Neural cell (in vitro differentiated cells): Measurements from ENCODE around the gene MRNIP. TPM values are rescaled to one million over a fixed set of nuclear protein-coding genes. Genes with fewer than 3 reads are reported as not detected.

Experiments used
- H2AFZ ChIP-seq: fragments of 200-600, 300-800 bp; sonication (generic), shearing (Covaris generic); 2 replicates; pipeline ENCODE4 v1.6.0; 2014; ENCODE audit warnings: low read depth, mild to moderate bottlenecking, antibody characterized with exemption, low read length, moderate library complexity
- H3F3A ChIP-seq: fragments of 200-600 bp; shearing (Covaris generic); 2 replicates; pipeline ENCODE4 v1.6.1; 2016; ENCODE audit warnings: mild to moderate bottlenecking, moderate library complexity, mixed read lengths, antibody characterized with exemption, low read length; ENCODE audit not compliant: insufficient read depth, poor library complexity, severe bottlenecking
- H3K27ac ChIP-seq: fragments of 200-600, 300-800 bp; sonication (generic), shearing (Covaris generic); 2 replicates; pipeline ENCODE4 v1.5.1; 2014; ENCODE audit warnings: mild to moderate bottlenecking, low read length, moderate library complexity
- H3K27me3 ChIP-seq: fragments of 300-800, 200-600 bp; sonication (generic), shearing (Covaris generic); 2 replicates; pipeline ENCODE4 v1.6.0; 2014; ENCODE audit warnings: mild to moderate bottlenecking, low read depth, low read length, moderate library complexity; ENCODE audit not compliant: insufficient read depth
- H3K36me3 ChIP-seq: fragments of 300-800, 200-600 bp; sonication (generic), shearing (Covaris generic); 2 replicates; pipeline ENCODE4 v1.5.1; 2014; ENCODE audit warnings: mild to moderate bottlenecking, antibody characterized with exemption, low read length, moderate library complexity; ENCODE audit not compliant: insufficient read depth
- H3K4me2 ChIP-seq: fragments of 300-800, 200-600 bp; sonication (generic), shearing (Covaris generic); 2 replicates; pipeline ENCODE4 v1.6.0; 2014; ENCODE audit warnings: mild to moderate bottlenecking, low read length
- H3K4me3 ChIP-seq: fragments of 300-800, 200-600 bp; sonication (generic), shearing (Covaris generic); 2 replicates; pipeline ENCODE4 v1.5.1; 2014; ENCODE audit warnings: mild to moderate bottlenecking, low read length, moderate library complexity
- H3K79me2 ChIP-seq: fragments of 200-600 bp; shearing (Covaris generic); replicated peaks from 2 replicates; pipeline ENCODE4 v1.6.0; 2014; ENCODE audit warnings: mild to moderate bottlenecking, low read length, moderate library complexity; ENCODE audit not compliant: insufficient read depth
- H3K9ac ChIP-seq: fragments of 300-800, 200-600 bp; sonication (generic), shearing (Covaris generic); 2 replicates; pipeline ENCODE4 v1.6.1; 2016; ENCODE audit warnings: mild to moderate bottlenecking, low read length, mixed read lengths
- H3K9me2 ChIP-seq: fragments of 200-600 bp; shearing (Covaris generic); 2 replicates; pipeline ENCODE4 v1.6.1; 2016; ENCODE audit warnings: mild to moderate bottlenecking, low read length, mixed read lengths; ENCODE audit not compliant: insufficient read depth
- H3K9me3 ChIP-seq: fragments of 200-600, 300-800 bp; sonication (generic), shearing (Covaris generic); 2 replicates; pipeline ENCODE4 v1.6.1; 2016; ENCODE audit warnings: mild to moderate bottlenecking, mixed run types, low read length, moderate library complexity, mixed read lengths
- H4K20me1 ChIP-seq: fragments of 200-600 bp; shearing (Covaris generic); 2 replicates; pipeline ENCODE4 v1.6.1; 2016; ENCODE audit warnings: mild to moderate bottlenecking, mixed run types; ENCODE audit not compliant: insufficient read depth
- EP300 ChIP-seq: fragments of 450-650 bp; conservative IDR thresholded peaks from 2 replicates; pipeline ENCODE4 v1.6.1; 2014; ENCODE audit warnings: antibody characterized with exemption, mild to moderate bottlenecking, moderate library complexity; ENCODE audit not compliant: poor library complexity, severe bottlenecking
- EZH2 ChIP-seq: fragments of 200-600, 300-800 bp; shearing (Covaris generic), sonication (generic); IDR thresholded peaks from 2 replicates; pipeline ENCODE4 v1.6.1; 2014; ENCODE audit warnings: antibody characterized with exemption, low read length, borderline replicate concordance, mild to moderate bottlenecking; ENCODE audit not compliant: insufficient read depth, poor library complexity, severe bottlenecking
- MXI1 ChIP-seq: fragments of 450-650 bp; conservative IDR thresholded peaks from 2 replicates; pipeline ENCODE4 v1.6.1; 2014; ENCODE audit warnings: antibody characterized with exemption, mild to moderate bottlenecking; ENCODE audit not compliant: poor library complexity, severe bottlenecking
- POLR2AphosphoS5 ChIP-seq: IDR thresholded peaks from 2 replicates; pipeline ENCODE4 v1.6.1; 2012
- RAD21 ChIP-seq: fragments of 450-650 bp; conservative IDR thresholded peaks from 2 replicates; pipeline ENCODE4 v1.6.1; 2014; ENCODE audit warnings: antibody characterized with exemption, mild to moderate bottlenecking, moderate library complexity
- SMC3 ChIP-seq: fragments of 450-650 bp; conservative IDR thresholded peaks from 2 replicates; pipeline ENCODE4 v1.6.1; 2014; ENCODE audit warnings: antibody characterized with exemption, mild to moderate bottlenecking, moderate library complexity; ENCODE audit not compliant: poor library complexity
- TAF1 ChIP-seq: IDR thresholded peaks from 2 replicates; pipeline ENCODE4 v1.6.1; 2012; ENCODE audit warnings: low read depth
- polyA plus RNA-seq: library from polyadenylated mRNA; depleted of rRNA; stranded (reverse); fragments of >200 nt; gene quantifications from 2 replicates; pipeline ENCODE4 v1.2.3, GENCODE V29; 2014
- TF ChIP-seq, protein P1 (sequence below): fragments of 450-650 bp; IDR thresholded peaks from 2 replicates; pipeline ENCODE4 v1.5.1; 2014; ENCODE audit warnings: antibody characterized with exemption, mild to moderate bottlenecking, moderate library complexity; ENCODE audit not compliant: poor library complexity, severe bottlenecking
- TF ChIP-seq, protein P2 (sequence below): IDR thresholded peaks from 2 replicates; pipeline ENCODE4 v1.6.1; 2012; ENCODE audit warnings: borderline replicate concordance

Gene MRNIP
- polyA plus RNA-seq, 1 donor from 2014 or later, result 121 TPM

- no peaks in the 10 kb centered on the region for H3F3A ChIP-seq
- peaks cover 6% of the 10 kb centered on the region for H3K36me3 ChIP-seq
- no peak overlapping the region for H3K4me3 ChIP-seq
- H3K27ac ChIP-seq, result no peak overlapping the region
- no peaks in the 10 kb centered on the region for H3K79me2 ChIP-seq
- H3K27me3 ChIP-seq, result no peaks in the 10 kb centered on the region
- no peaks in the 10 kb centered on the region for H3K9me3 ChIP-seq
- H4K20me1 ChIP-seq, result no peaks in the 10 kb centered on the region
- no peak overlapping the region for H3K9ac ChIP-seq
- no peak overlapping the region for H2AFZ ChIP-seq
- no peaks in the 10 kb centered on the region for H3K9me2 ChIP-seq
- TF ChIP-seq, protein P1, sequence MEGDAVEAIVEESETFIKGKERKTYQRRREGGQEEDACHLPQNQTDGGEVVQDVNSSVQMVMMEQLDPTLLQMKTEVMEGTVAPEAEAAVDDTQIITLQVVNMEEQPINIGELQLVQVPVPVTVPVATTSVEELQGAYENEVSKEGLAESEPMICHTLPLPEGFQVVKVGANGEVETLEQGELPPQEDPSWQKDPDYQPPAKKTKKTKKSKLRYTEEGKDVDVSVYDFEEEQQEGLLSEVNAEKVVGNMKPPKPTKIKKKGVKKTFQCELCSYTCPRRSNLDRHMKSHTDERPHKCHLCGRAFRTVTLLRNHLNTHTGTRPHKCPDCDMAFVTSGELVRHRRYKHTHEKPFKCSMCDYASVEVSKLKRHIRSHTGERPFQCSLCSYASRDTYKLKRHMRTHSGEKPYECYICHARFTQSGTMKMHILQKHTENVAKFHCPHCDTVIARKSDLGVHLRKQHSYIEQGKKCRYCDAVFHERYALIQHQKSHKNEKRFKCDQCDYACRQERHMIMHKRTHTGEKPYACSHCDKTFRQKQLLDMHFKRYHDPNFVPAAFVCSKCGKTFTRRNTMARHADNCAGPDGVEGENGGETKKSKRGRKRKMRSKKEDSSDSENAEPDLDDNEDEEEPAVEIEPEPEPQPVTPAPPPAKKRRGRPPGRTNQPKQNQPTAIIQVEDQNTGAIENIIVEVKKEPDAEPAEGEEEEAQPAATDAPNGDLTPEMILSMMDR, result no peak
- TF ChIP-seq, protein P2, sequence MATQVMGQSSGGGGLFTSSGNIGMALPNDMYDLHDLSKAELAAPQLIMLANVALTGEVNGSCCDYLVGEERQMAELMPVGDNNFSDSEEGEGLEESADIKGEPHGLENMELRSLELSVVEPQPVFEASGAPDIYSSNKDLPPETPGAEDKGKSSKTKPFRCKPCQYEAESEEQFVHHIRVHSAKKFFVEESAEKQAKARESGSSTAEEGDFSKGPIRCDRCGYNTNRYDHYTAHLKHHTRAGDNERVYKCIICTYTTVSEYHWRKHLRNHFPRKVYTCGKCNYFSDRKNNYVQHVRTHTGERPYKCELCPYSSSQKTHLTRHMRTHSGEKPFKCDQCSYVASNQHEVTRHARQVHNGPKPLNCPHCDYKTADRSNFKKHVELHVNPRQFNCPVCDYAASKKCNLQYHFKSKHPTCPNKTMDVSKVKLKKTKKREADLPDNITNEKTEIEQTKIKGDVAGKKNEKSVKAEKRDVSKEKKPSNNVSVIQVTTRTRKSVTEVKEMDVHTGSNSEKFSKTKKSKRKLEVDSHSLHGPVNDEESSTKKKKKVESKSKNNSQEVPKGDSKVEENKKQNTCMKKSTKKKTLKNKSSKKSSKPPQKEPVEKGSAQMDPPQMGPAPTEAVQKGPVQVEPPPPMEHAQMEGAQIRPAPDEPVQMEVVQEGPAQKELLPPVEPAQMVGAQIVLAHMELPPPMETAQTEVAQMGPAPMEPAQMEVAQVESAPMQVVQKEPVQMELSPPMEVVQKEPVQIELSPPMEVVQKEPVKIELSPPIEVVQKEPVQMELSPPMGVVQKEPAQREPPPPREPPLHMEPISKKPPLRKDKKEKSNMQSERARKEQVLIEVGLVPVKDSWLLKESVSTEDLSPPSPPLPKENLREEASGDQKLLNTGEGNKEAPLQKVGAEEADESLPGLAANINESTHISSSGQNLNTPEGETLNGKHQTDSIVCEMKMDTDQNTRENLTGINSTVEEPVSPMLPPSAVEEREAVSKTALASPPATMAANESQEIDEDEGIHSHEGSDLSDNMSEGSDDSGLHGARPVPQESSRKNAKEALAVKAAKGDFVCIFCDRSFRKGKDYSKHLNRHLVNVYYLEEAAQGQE, result no peak
- no peak for TF ChIP-seq EZH2
- TF ChIP-seq TAF1, result no peak
- no peak for TF ChIP-seq SMC3
- TF ChIP-seq POLR2AphosphoS5, result no peak
- no peak for TF ChIP-seq MXI1
- TF ChIP-seq RAD21, result no peak
- TF ChIP-seq EP300, result no peak
- H3K4me2 ChIP-seq, result no peak overlapping the region
Measured at GRCh38 chr5:179867079-179867465, 8.5 kb upstream of the MRNIP start.

GRCh38 chr5:179866241-179867078, 7.8 kb upstream of the MRNIP start:
- H3K4me3 ChIP-seq, result no peak overlapping the region
- no peaks in the 10 kb centered on the region for H3K9me2 ChIP-seq
- H3K36me3 ChIP-seq, result peaks cover 6% of the 10 kb centered on the region
- H4K20me1 ChIP-seq, result no peaks in the 10 kb centered on the region
- no peak overlapping the region for H3K9ac ChIP-seq
- no peak overlapping the region for H3K4me2 ChIP-seq
- TF ChIP-seq MXI1 (no peak), POLR2AphosphoS5 (no peak), SMC3 (no peak), EZH2 (no peak), RAD21 (no peak), EP300 (no peak), TAF1 (no peak)
- TF ChIP-seq, protein P1, result no peak
- TF ChIP-seq, protein P2, result no peak
- peaks cover 3% of the 10 kb centered on the region for H3K79me2 ChIP-seq
- H3K27ac ChIP-seq, result no peak overlapping the region
- no peaks in the 10 kb centered on the region for H3K27me3 ChIP-seq
- no peaks in the 10 kb centered on the region for H3K9me3 ChIP-seq
- no peak overlapping the region for H2AFZ ChIP-seq
- no peaks in the 10 kb centered on the region for H3F3A ChIP-seq
